ENCODE measurements around the gene STK39. TPM values are rescaled to one million over a fixed set of nuclear protein-coding genes. Genes with fewer than 3 reads are reported as not detected.

Gene STK39
- total RNA-seq, 1 experiment from 2014 or later = 2.9 TPM

DNA sequence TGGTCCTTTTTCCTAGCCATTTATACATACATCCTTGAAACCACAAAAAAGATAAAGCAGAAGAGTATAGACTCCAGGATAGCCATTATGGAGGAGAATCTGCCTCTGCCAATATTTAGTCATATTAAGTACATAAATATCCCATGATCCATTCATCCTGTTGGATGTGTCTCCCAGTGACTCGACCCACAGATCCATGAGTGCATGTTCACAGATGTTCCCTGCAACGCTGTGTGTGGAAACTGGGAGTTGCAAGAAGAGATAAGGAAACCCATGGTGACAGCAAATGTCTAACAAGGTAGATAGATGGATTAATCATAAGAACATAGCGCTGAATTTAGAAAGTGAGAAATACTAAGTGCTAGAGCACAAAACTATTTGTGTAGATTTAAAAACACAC is 34.5 kb downstream of the STK39 start:
- no TSS peak for BruUV-seq (replicated peaks)
- H3K4me1 Mint-ChIP-seq (ENCODE audit: low read depth, unreplicated experiment) = peaks cover 26% of the 10 kb centered on the region
- DNase-seq = no peak
- no peak overlapping the region for H3K27ac Mint-ChIP-seq (ENCODE audit: unreplicated experiment)
- Histone ChIP-seq H3K4me1 (peaks cover 27% of the 10 kb centered on the region), H3K4me3 (ENCODE audit: low read depth, low read length) (no peak overlapping the region), H3K9me3 (no peaks in the 10 kb centered on the region), H3K36me3 (ENCODE audit: control insufficient read depth, insufficient read depth, low read length) (no peaks in the 10 kb centered on the region), H3K27me3 (replicated peaks; ENCODE audit: control insufficient read depth, insufficient read depth, low read length) (no peaks in the 10 kb centered on the region)
- H3K36me3 Mint-ChIP-seq (ENCODE audit: insufficient read depth, unreplicated experiment) = no peaks in the 10 kb centered on the region
- TF ChIP-seq CTCF (IDR thresholded peaks at IDR 0.05; ENCODE audit: insufficient read depth in 1 of 2, low read depth in 1 of 2, low read length in 1 of 2, severe bottlenecking in 1 of 2, unreplicated experiment in 1 of 2) = no peak
- intact Hi-C loops (cut with micrococcal nuclease; ENCODE audit: unreplicated experiment) = no loop called here
- H3K27me3 Mint-ChIP-seq (ENCODE audit: insufficient read depth, unreplicated experiment) = no peaks in the 10 kb centered on the region
- peaks cover 10% of the 10 kb centered on the region for H3K9me3 Mint-ChIP-seq (ENCODE audit: unreplicated experiment)
- POLR2A ChIA-PET = no interaction called here
- CTCF ChIA-PET = no interaction called here
- no peak overlapping the region for H3K4me3 Mint-ChIP-seq (ENCODE audit: unreplicated experiment)

GRCh38 chr2:168212167-168212566 is 35.2 kb downstream of the STK39 start:
- H3K36me3 ChIP-seq (ENCODE audit: control insufficient read depth, insufficient read depth, low read length) = no peaks in the 10 kb centered on the region

GRCh38 chr2:168211664-168212163 is 35.7 kb downstream of the STK39 start:
- no peak for DNase-seq
- Mint-ChIP-seq H3K4me3 (ENCODE audit: unreplicated experiment) (peak overlapping the region; percentile 34), H3K27me3 (ENCODE audit: insufficient read depth, unreplicated experiment) (no peaks in the 10 kb centered on the region), H3K4me1 (ENCODE audit: low read depth, unreplicated experiment) (peaks cover 26% of the 10 kb centered on the region), H3K9me3 (ENCODE audit: unreplicated experiment) (peaks cover 10% of the 10 kb centered on the region), H3K27ac (ENCODE audit: unreplicated experiment) (peak overlapping the region; percentile 2), H3K36me3 (ENCODE audit: insufficient read depth, unreplicated experiment) (no peaks in the 10 kb centered on the region)
- Histone ChIP-seq H3K4me1 (peaks cover 27% of the 10 kb centered on the region), H3K9me3 (no peaks in the 10 kb centered on the region), H3K27me3 (replicated peaks; ENCODE audit: control insufficient read depth, insufficient read depth, low read length) (no peaks in the 10 kb centered on the region), H3K36me3 (ENCODE audit: control insufficient read depth, insufficient read depth, low read length) (no peaks in the 10 kb centered on the region), H3K4me3 (ENCODE audit: low read depth, low read length) (no peak overlapping the region)
- intact Hi-C loops (cut with micrococcal nuclease; ENCODE audit: unreplicated experiment) = no loop called here
- ChIA-PET POLR2A (no interaction called here), CTCF (no interaction called here)
- TSS peak; percentile 91 for BruUV-seq (replicated peaks)
- no peak for TF ChIP-seq CTCF (IDR thresholded peaks at IDR 0.05; ENCODE audit: insufficient read depth in 1 of 2, low read depth in 1 of 2, low read length in 1 of 2, severe bottlenecking in 1 of 2, unreplicated experiment in 1 of 2)

More at GRCh38 chr2:168212167-168212566, 35.2 kb downstream of the STK39 start:
- H3K4me3 Mint-ChIP-seq (ENCODE audit: unreplicated experiment) = peak overlapping the region; percentile 34
- Histone ChIP-seq H3K9me3 (no peaks in the 10 kb centered on the region), H3K4me1 (peaks cover 27% of the 10 kb centered on the region), H3K4me3 (ENCODE audit: low read depth, low read length) (no peak overlapping the region), H3K27me3 (replicated peaks; ENCODE audit: control insufficient read depth, insufficient read depth, low read length) (no peaks in the 10 kb centered on the region)
- H3K27me3 Mint-ChIP-seq (ENCODE audit: insufficient read depth, unreplicated experiment) = no peaks in the 10 kb centered on the region
- peaks cover 10% of the 10 kb centered on the region for H3K9me3 Mint-ChIP-seq (ENCODE audit: unreplicated experiment)
- H3K4me1 Mint-ChIP-seq (ENCODE audit: low read depth, unreplicated experiment) = peaks cover 26% of the 10 kb centered on the region
- no peak for DNase-seq
- H3K27ac Mint-ChIP-seq (ENCODE audit: unreplicated experiment) = peak overlapping the region; percentile 2
- ChIA-PET POLR2A (no interaction called here), CTCF (no interaction called here)
- no peaks in the 10 kb centered on the region for H3K36me3 Mint-ChIP-seq (ENCODE audit: insufficient read depth, unreplicated experiment)
- no TSS peak for BruUV-seq (replicated peaks)
- intact Hi-C loops (cut with micrococcal nuclease; ENCODE audit: unreplicated experiment) = no loop called here
- no peak for TF ChIP-seq CTCF (IDR thresholded peaks at IDR 0.05; ENCODE audit: insufficient read depth in 1 of 2, low read depth in 1 of 2, low read length in 1 of 2, severe bottlenecking in 1 of 2, unreplicated experiment in 1 of 2)

All from Caco-2 (cell line).